Fibroblast of skin of right biceps (primary cell): Measurements from ENCODE around the gene COL13A1.

Experiments
- DNase-seq: peaks from one replicate; pipeline ENCODE4 v3.0.0-alpha.2; 2013

The COL13A1 gene

DNA sequence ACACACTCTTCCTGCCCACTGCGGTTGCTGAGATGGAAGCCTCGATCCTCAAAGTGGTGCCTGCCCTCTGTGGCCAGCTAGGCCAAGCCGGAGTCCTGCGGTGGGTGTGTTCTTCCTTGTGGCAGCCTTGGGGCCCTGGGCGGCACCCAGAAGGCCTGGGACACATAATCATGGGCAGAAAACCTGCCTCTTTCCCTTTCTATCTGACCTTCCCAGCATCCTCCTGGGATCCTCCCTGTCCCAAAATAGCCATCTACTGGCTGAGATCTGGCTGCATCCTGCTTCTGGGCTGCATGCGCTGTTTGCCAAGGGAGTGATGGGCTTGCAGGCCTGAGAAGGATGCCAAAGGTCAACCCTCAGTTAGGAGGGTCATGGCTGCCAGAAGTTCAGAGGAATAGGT lies 23.9 kb downstream of the COL13A1 start:
- DNase-seq = no peak

DNA sequence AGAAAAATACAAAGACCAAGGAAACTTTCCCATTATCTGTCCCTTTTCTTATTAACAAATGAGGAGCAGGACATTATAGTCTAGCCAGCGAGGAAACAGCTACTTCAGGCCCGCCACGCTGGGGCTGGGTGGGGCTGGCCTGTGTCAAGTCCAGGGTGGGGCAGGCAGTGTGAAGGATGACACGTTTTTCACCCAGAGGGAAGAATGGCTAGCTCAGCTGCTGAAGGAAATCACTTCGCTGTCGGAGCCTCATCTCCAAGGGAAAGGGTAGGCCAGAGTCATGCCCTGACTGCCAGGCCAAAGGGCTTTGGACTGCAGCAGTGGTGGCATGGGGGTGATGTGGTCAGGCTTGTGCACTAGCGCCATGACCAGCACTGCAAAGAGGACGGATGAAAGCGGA lies 24.4 kb downstream of the COL13A1 start:
- DNase-seq = no peak

DNA sequence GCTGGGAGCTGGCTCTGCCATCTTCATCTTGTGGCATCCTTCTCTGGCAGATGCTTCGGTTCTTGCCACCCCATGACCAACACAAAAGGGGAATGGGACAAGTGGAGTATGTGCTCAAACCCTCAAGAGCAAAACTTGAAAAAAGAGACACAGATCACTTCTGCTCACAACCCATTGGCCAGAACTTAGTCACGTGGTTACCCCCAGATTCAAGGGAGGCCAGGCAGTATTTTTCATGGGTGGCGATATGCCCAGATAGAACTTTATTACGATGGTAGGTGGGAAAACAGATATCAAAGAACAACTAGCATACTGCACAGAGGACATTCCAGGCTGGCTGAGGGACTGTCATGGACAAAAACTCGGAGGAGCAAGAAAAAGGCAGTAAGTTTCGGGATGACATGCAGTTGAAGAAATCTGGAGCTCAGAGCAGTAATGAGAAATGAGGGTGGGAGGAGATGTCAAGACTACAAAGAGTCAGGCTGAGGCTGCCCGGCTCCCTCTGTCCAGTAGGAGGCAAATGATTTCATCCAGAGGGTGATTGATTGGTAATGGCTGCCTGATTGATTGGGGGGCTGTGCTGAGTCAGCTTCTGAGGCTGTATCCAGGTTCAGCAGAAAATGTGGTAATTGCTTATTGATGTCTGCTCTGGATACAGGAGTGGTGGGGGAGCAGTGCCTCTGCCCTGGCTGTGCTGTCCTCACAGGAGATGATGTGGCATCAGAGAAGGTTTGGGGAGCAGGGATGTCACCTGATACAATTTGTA lies 25.3 kb downstream of the COL13A1 start:
- no peak for DNase-seq

DNA sequence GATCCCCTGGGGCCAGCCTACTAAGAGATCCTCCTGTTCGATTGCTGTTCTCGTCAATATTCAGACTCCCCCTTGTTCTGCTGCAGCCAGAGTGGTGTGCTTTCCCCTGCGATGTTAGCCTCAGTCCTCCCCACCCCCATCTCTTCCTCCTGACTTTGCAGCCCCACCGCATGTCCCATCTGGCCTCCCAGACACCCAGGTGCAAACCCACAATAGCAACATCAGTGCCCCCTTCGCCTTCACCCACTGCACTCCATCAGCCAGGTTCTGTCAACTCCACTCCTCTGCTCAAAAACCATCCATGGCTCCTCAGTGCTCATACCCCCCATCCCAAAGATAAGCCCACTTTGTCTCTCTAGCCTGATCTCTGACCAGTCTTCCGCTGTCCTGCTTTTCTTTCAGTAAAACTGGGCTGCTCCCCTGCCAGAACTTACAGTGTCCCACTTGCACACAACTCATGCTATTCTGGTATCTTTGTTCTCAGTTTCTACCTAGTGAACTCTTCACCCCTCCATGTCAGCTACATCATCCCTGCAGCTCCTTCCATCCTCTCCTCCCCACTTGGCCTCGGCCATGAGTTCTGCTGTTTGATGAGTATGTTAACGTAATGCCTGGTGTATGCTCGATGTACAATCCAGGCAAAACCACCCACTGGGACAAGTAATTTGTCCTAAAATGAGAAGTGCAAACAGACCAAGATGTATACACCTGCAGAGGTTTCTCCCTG lies 26.6 kb downstream of the COL13A1 start:
- no peak for DNase-seq

DNA sequence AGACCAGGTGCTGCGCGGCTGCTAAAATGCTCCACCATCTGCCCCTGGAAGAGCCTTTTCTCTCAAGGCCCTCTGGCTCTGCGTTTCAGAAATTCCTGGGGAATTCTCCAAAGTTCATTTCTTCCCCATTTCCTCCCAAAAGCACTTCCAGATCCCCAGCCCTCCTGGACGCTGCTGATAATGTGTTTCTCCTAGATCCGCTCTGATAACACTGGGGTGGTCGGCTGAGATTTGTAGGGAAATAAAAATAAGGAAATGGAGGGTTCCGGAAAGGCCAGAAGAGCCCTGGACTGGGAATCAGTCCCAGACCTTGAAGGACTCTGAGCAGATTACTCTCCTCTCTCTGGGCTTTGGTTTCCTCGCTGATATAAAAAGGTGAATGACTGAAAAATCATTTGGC lies 28.1 kb downstream of the COL13A1 start:
- DNase-seq = no peak

DNA sequence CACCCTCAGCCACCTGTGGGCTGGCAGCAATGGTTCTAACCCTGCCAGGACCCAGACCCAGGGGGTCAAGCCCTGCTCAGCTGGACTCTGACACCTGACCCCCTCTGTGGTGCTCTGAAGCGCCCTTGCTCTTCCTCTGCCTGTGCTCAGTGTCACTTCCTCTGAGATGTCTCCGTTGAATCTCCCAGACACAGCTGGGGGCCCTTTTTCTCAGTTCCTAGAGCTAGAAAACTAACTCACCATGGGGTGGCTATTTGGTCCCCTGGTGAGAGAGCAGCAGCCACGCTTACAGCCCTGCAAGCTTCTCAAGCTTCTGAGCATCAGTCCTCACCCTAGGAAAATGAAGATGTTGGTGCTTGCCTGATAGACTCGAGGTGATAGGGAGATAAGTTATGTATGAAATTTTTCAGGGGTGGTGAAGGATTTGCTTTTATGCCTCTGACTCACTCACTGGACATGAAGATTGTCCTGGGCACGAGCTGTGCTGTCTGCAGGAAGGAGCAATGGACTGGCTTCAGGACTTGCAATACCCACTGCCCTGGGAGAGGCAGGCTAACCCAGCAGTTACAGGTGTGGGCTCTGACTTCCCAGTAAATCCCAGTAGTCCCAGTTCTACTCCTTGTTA lies 29.6 kb downstream of the COL13A1 start:
- DNase-seq = no peak

DNA sequence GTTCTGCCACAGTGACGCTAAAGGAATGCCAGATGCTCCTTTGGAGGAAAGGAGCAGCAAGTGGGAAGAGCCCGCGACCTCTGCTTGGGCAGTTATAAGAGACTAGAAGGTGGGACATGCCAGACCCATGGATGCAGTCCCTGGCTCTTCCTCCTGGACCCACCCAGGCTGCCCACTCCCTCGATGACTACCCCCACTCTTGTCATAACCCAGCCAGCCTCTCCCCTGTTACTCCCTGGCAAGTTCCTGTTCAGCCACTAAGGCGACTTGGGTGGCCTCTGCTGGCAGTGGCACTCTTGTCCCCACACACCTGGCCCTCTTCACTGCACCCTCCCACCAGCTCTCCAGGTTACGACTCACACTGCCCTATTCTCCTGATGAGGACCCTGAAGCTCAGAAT lies 33.5 kb downstream of the COL13A1 start:
- no peak for DNase-seq

DNA sequence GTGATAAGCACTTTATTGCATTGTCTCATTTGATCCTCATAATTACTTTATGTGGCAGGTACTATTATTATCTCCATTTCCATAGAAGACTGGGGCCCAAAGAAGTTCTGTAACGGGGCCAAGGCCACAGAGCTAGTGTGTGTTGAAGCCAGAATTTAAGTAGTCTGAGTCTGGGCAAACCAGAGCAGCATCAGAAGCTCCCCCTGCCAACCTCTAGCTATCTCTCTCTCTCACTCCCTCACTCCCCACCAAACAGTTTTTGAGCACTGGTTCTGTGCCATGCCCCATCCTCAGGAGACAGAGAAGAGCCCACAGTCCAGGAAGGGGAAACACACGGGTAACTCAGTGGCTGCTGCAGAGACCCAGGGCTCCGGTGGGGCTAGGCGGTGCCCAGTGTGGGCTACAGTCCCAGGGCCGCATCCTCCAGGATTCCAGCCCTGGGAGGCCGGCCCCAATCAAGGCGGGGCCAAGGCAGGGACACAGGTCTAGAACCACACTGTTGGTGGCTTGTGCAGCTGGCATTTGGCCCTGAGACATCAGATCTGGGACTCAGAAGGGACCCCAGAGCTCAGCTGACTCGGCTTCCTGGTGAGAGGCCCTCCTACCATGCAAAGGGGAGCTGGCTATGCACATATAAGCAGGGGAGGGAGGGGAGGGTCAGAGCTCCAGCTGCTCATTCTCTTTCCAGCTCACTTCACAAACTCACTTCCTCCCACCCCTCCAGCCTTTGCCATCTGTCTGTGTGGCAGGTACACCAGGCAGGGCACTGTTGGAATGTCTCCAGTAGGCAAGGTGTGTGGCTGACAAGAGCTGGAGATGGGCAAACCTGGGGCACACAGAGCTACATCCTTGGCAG lies 34.4 kb downstream of the COL13A1 start:
- DNase-seq = no peak

DNA sequence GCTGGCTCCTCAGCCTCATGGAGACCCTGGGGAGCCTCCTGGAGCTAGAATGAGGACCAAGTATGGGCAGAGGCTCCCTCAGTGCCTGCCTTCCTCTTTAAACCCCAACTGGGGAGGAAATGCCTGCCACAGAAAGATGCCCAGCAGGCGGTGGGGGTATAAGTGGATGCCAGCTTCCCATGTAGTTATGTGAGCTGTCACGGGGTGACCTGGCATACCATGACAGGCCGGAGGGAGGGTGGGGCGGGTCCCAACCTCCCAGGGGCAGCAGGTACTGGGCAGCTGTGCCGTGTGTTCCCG lies 35.0 kb downstream of the COL13A1 start:
- DNase-seq = no peak

DNA sequence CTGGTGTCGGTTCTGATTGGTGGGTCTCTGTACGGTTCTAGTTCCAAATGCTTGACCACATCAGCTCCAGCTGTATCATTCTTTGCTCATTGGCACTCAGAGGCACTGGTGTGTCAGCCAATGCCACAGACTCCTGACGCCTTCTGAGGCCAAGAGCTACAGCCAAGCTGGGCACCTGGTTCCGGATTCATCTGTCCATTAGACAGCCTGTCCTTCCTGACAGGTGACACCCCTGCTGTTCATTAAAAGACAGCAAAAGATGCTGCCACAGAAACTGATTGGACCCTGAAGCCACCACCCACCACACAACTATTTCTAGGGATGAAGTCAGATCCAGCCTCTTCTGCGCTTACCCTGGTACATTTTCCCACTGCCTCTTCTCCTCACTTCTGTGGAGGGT lies 35.6 kb downstream of the COL13A1 start:
- no peak for DNase-seq

DNA sequence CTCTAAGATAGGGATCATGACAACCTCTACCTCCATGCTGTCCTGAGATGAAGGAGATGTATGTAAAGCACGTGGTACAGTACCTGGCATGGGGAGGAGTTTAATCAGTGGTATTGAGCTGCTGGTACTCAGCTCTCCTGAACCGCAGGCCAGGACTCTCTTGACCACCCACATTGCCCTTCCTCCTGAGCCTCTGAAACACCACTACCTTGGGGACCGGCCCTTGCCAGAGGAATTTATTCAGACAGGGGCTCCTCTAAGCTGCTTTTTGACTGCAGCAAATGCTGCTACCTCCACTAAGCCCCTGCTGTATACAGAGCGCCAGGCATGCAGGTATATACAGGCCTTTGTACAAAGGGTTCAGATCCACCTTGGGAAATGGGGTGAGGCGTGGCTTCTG lies 36.7 kb downstream of the COL13A1 start:
- no peak for DNase-seq

DNA sequence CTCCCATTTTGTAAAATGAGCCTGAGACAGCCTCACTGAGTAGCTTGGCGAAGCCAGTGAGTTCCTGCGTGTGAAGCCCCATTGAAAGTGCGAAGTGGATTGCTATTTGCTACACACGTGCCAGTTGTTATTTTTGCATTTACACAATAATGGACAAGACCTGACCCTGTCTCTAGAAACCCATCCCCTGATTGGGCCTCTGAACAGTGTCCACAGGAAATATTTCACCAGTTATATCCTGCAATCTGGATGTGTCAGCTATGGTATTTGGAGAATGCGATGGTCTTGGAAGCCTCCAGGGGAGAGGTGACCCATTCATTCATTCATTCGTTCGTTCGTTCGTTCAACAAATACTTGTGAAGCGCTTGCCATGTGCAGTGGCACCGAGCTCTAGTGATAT lies 37.1 kb downstream of the COL13A1 start:
- peak; percentile 58 for DNase-seq

DNA sequence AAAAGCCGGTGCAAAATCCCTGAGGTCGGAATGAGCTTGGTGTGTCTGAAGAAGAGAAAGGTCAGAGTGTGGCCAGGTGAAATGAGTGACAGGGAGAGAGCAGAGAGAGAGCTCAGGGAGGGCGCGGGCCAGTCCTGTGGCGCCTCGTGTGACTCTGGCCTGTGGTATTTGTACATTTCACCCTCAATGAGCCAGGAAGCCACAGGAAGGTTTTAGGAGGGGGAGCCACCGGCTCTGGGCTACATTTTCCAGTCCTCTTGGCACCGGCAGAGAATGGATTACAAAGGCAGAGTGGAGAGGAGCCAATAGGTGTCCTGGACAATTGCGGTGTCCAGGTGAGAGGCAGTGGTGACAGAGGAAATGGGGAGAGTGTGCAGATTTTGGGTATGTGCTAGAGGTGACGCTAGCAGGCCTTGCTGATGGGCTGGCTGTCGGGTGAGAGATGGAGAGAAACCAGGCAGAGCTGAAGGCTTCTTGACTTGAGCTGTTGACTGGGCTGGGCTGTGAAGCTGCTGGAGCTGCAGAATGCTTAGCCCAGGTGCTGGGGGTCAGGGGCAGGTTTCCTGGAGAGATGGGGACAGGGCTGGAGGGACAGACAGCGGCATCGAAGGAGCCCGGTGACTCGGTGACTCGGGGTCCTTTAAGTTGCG lies 38.1 kb downstream of the COL13A1 start:
- peak; percentile 64 for DNase-seq

DNA sequence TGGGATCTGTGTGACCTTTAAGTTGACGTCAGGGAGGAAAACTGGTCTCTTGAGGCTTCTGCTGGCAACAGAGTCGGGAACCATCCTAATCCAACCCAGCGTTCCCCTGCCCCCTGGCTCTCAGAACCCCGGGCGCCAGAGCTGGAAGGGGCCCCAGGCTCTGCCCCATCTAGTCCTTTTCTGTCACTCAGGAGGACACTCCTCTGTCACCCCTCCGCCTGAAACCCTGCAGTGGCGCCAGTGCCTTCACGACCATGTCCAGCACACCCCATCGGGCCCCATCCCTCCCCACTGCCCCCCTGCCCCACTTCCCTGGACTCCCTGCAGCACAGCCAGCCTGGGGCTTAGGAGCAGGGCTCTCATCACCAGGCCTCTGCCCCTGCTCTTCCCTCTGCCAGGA lies 39.1 kb downstream of the COL13A1 start:
- no peak for DNase-seq

DNA sequence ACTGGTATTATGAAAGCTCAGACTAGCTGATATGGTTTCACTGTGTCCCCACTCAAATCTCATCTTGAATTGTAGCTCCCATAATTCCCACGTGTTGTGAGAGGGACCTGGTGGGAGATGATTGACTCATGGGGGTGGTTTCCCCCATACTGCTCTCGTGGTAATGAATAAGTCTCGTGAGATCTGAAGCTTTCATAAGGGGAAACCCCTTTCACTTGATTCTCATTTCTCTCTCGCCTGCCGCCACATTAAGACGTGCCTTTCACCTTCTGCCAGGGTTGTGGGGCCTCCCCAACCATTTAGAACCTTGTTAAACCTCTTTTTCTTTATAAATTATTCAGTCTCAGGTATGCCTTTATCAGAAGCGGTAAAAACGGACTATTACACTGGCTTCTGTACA lies 40.3 kb downstream of the COL13A1 start:
- DNase-seq = no peak

DNA sequence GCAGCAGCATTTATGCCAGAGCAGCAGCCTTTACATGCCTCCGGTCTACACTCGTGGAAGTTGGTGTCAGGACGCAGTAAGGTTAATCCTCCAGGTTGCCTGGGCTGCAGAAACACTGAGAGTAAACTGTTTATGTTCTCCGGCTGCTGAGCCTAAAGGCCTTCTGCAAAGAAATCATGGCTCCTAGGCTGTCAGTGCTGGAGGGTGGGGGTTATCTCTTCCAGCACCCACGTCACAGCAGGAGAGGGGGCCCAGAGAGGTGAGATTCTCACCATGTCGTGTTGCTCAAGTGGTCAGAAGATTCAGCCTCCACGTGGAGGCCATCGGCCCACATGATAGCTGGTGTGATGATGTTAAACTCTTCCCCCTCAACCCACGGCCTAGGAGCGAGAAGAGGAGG lies 41.2 kb downstream of the COL13A1 start:
- DNase-seq = no peak

DNA sequence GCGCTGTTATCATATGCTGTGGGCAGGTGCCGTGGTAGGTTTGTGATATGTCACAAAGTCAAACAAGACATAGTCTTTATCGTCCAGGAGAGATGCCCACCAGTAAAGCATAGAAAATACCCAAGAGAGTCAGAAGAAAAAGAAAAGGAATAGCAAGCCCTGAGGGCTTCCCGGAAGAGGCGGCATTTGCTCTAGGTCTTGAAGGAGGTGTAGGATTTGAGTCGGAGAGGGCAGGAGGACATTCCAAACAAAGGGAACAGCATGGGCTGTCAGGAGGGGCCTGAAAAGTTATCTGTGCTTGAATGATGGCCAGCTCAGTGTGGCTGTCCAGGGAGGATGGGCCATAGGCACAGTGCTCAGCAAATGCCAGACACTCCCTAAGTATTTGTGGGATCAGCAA lies 42.2 kb downstream of the COL13A1 start:
- no peak for DNase-seq

DNA sequence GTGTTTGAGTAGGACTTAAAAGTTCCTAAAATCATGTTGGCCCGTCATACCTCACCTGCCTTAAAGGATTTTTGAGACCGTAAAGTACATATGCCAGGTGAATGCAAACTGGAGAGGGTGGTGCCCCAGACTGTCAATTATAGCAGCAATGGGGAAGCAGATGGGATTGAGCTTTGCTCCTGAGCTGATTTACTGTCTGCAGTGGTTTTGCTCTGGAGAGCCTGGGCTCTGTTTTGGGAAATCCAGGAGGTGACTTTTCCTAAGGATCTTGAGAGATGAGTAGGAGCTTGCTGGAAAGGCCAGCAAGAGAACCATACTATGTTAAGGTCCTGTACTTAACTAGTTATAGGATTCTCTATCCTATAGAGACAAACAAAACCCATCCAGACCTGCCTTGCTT lies 43.0 kb downstream of the COL13A1 start:
- no peak for DNase-seq

DNA sequence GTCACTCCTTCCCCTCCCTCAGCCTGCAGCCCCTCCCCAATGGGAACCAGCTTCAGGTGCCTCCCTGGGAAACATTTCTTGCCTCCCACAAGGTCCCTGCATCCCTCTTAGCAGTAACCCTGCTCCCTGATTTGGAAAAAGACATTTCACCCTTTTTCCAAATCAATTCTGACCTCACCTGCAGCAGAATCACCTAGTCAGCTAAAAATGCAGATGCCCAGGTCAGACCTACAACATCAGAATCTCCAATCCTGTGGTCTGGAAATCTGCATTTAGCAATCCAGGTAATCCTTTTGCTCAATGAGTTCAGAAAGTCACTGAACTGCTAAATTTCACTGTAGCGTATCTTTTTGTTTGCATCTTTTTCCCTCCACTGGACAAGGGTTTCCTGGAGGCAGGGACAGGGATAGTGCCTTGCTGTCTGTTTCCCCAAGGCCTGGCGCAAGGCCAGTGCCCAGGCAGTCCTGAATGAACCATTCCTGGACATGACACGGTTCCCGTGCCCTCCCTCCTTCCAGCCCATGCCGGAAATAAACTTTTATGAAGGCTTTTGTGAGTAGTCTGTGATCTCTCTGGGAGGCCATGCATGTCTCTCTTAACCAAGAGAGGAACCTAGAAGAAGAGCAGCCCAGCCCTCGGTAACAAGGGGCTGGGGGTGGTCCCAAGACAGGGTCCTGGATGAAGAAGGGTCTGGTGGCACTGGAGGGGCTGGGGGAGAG lies 44.0 kb downstream of the COL13A1 start:
- DNase-seq = peak; percentile 33

DNA sequence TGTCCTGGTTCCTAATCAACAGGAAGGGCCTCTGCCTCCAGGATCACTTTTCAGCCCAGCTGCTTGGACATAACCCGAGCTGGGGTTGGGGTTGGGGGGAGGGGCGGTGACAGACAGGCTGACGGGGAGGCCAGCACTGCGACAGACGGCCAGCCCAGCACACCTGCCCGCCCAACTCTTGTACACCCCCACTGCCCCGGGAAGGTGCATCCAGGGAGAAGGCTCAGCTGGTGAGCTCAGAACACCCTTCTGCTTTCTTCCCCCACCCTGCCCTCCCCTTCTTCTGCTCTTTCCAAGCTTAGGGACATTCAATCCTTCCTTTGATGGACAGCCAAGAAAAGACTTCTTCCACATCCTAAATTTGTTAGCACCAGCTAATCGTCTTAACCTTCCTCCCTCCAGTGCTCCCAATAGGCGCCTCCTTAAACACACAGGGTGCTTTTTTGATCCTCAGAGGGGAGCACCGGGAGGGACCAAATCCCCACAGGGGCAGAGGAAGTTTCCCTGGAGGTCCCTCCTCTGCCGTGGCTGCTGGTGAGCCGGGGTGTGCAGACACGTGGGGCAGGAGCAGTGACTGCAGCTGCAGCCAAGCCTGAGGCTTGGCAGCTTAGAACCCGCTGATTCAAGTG lies 44.7 kb downstream of the COL13A1 start:
- DNase-seq = no peak

DNA sequence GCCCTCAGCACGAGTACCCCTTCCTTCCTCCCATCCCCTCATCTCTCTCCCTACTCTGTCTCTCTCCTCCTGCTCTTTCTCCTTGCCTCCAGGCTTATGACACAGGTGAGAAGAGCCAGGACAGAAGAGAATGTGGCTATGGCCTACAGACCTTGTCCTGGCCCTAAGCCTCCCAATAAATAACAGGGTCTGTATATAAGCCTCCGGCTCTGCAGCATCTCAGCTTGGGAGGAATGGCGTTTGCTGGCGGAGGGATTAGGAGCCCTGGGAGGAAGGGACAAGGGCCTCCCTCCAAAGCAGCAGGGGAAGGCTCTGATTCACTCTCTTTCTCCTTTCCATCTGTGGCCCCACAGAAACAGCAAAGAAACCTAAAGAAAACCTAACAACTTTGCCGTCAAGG lies 45.8 kb downstream of the COL13A1 start:
- DNase-seq = no peak

DNA sequence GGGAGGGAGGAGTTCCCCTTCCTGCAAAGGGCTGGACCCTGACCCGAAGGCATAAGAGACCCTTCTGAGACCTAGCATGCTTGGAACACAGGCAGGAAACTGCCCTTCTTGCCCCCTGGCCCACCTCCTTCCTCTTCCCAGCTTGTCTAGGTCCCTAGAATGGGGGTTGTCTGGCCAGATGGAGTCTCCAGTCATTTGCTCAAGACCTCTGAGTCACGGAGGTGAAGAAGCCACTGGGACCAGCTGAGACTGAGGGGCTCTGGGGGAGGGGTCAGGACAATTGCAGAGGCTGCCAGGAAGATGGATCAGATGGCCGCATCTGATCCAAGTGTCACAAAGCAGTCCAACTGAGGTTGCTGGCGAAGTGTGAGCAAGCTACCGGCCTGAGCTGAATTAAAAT lies 46.2 kb downstream of the COL13A1 start:
- DNase-seq = no peak
